IPS-NIHi7 (cell line): ENCODE measurements around the gene TNNT2.
A peak's percentile ranks its signal among the peaks of the same experiment; 100 is the strongest.

Experiments
- DNase-seq: peaks from one replicate; pipeline ENCODE4 v3.0.0; 2012; ENCODE audit warnings: mixed read lengths; ENCODE audit errors: extremely low spot score

Gene TNNT2

GRCh38 chr1:201316556-201316955 lies 60.9 kb downstream of the TNNT2 start:
- no peak for DNase-seq

- no peak for DNase-seq
These were observed 64.4 kb downstream of the TNNT2 start for GRCh38 chr1:201313086-201313485.

GRCh38 chr1:201312298-201312697 lies 65.2 kb downstream of the TNNT2 start:
- DNase-seq, result no peak

- DNase-seq, result no peak
These were observed 66.0 kb downstream of the TNNT2 start for GRCh38 chr1:201311356-201312011.

GRCh38 chr1:201310986-201311355 lies 66.5 kb downstream of the TNNT2 start:
- DNase-seq, result no peak

GRCh38 chr1:201310251-201310985 lies 67.1 kb downstream of the TNNT2 start:
- DNase-seq, result no peak

GRCh38 chr1:201309416-201309815 lies 68.1 kb downstream of the TNNT2 start:
- DNase-seq, result peak; percentile 94
